Head of caudate nucleus (tissue), 42 donors: ENCODE measurements around the gene MAPK14.
A peak's percentile ranks its signal among the peaks of the same experiment; 100 is the strongest.
"Not testable (repeated sequence)": the region's sequence is repeated elsewhere in the genome, so short reads cannot be mapped to it uniquely, and the experiment has no call there.

Source experiments
- DNase-seq, 42 donors: peaks; one replicate each; pipeline versions ENCODE4 v3.0.0 to v3.0.0-alpha.2; 2020 to 2021; ENCODE audit warnings: mixed read lengths in 7 of 42
- intact Hi-C: fragments of 100-400 bp; cut with DNase I; formaldehyde crosslinking; loops from one replicate; pipeline ENCODE4 v1.15.0; 2022

MAPK14 gene

DNA sequence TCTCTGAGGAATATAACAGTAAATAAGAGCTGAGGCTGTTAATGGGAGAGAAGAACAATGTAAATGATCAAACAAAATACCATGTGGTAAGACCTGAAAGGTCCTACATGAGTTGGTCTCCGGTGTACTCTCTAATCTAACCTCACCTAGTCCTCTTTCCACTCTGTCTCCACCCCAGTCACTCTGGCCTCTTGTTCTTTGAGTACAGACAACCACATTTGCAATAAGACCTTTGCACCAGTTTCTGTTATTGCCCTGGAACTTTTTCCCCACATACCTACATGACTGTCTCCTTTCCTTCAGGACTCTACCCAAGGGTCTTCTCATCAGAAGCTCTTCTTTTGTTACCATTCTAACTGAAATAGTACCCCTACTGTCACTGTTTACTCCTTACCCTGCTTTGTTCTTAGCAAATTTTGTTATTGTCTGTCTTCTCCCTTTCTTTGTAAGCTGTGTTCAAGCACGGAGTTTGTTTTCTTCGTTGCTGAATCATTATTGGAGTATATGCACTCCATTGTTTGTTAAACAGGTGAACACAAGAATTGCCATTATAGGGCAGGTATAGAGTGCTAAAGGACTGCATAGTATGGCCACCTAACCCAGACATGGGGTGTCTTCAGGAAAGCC lies 37.3 kb downstream of the MAPK14 start:
- intact Hi-C loops = no loop called here

DNA sequence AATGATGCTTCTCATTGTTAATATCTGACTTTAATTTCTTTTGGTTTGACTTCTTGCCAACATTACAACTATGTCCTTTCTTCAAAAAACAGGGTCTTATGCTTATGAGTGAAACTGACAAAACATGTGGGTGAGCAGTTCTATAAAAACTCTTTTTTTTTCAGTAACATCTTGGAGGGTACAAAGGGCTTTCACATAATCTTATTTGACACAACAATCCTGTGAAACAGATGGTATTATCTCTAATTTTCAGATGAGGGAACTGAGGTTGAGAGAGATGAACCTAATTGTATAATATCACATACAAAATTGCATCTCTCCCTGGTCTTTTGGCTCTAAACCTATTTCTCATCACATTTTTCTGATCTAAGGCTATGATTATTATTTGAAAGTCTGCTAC lies 38.3 kb downstream of the MAPK14 start:
- intact Hi-C loops = no loop called here
- no peak for DNase-seq

More for the DNA sequence above, 37.3 kb downstream of the MAPK14 start:
- no peak for DNase-seq

DNA sequence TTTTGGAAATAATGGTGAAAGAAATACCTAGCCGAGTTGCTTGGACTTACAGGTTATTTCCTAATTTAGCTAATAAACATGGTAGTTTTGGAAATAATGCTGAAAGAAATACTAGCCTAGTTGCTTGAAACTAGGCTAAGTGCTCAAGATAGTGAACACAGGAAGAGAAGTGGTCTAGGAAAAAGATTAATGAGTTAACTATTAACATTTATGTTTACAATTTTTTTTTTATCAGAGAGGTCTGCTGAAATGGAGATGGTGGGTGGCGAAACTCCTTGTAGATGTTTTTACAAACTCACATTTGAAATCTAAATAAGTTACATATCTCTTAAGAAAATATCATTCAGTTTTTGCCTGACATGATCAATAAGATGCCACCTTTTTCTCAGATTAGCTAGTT lies 39.2 kb downstream of the MAPK14 start:
- DNase-seq = no peak
- intact Hi-C loops = no loop called here

DNA sequence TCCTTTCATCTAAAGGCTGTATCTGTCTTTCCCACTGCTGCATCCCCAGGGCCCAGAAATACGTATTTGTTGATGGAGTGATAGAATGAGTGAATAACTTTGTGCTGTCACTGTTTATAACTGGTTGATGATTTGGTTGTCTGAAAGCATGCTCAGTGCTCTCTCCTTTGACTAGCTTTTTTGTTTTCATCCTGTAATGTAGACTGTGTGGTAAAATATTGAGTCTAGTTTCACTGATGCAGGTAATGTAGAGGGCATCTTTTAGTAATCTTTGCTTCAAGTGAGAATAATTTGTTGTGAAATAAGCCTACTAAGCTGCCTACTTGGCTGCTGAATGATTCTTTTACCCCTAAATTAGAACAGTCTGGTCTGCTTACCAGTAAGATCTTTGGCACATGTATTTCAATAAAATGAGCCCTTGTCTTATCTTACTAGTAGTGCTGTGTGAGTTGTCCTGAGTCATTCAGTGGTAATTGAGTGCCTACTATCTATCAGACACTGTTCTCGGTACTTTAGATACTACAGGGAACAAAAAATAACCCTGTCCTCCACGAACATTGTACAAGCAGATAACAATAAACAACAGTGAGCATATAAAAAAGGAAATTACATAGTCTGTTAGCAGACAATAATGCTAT lies 39.9 kb downstream of the MAPK14 start:
- intact Hi-C loops = no loop called here
- DNase-seq = no peak

DNA sequence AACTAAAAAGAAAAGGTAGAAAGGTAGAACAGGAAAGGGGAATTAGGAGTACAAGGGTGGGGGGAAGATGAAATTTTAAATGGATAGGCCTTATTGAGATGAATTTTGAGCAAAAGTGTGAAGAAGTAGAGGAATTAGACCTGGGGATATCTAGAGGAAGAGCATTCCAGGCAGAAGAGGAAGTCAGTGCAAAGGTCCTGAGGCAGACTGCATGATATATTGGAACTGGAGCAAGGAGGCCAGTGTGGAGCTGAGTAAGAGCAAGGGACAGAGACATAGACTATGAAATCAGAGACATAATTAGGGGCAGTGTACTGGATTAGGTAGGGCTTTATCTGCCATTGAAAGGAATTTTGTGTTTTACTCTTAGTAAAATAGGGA lies 40.4 kb downstream of the MAPK14 start:
- intact Hi-C loops = no loop called here
- DNase-seq = no peak

DNA sequence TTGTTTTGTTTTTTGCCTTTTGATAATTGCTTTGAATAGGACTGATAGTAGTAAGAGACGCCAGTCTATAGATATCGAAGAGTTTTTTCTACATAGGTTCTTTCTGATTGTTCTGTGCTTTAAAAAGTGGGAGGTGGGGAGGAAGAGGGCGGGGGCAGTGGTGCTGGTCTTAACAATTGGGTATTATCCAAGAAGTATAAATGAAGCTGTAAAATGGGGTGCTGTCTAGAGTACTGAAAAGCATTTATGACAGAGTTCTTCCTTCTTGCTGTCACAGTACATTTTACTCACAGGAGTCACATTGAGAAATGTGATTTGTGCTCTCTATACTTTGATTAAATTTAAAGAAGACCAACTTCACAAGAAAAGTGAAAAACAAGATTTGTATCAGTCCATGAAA lies 41.0 kb downstream of the MAPK14 start:
- DNase-seq = no peak
- intact Hi-C loops = no loop called here

DNA sequence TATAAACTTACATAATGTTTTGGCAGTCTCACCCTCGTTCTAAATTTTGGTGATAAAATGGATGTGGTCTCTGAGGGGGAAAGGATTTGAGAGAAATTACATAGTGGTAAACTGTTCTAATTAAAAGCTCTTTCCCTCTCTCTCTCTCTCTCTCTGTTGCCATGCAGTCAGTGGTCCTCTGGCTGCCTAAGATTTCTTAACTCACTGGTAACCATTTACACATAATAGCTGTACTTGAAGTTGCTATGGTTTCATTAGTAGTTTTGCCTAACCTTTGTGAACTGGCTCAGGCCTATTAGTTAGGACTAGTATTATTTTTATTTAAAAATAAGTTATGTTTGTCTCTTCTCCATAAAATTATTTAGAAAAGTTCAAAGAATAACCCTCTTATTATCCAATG lies 42.0 kb downstream of the MAPK14 start:
- DNase-seq = no peak
- intact Hi-C loops = no loop called here

DNA sequence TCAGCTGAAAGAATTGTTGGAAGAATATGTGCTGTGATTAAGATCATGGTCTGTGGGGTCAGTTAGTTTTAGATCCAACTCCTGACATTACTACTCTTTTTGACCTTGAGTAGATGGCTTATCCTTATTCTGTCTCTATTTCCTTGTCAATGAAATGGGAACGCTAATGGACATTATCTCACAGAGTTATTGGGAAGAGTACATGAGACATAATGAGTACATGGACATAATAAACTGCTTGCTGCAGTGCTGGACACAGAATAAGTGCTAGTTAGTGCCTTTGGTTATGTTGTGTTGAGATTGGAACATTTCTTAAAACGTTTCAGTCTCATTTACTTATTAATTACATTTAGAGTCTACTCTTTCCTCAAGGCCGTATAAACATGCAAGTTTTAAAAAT lies 42.6 kb downstream of the MAPK14 start:
- intact Hi-C loops = no loop called here
- DNase-seq = no peak

DNA sequence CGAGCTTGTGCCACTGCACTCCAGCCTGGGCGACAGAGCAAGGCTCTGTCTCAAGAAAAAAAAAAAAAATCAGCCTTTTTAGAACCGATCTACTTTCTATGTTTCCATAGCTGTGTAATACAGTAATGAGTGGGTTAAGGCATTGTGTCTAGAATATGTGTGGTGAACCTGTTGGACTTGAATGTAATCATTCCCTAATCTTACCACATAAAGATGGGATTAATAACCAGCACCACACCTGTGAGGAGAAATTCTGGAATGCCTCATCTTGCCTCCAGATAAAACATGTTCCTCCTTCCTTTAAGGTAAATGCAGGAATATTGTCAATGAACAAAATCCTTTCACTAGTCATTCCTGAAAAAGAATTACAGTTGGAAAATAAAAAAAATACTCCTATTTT lies 43.7 kb downstream of the MAPK14 start:
- DNase-seq = no peak
- intact Hi-C loops = no loop called here

DNA sequence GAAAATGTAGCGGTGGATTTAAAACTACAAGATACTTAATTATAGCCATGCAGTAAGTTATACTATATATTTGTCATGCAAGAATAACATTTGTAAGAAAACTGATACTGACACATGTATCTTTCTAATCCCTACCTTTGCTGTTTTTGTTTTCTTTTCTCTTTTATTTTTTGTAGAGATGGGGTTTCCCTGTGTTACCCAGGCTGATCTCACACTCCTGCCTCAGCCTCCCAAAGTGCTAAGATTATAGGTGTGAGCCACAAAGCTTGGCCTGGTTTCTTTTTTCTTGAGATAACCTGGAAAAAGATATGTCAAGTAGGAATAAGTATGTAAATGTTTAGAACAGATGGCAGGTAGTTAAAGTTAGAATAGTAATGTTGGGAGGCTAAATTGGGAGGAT lies 44.1 kb downstream of the MAPK14 start:
- no peak for DNase-seq
- intact Hi-C loops = no loop called here

DNA sequence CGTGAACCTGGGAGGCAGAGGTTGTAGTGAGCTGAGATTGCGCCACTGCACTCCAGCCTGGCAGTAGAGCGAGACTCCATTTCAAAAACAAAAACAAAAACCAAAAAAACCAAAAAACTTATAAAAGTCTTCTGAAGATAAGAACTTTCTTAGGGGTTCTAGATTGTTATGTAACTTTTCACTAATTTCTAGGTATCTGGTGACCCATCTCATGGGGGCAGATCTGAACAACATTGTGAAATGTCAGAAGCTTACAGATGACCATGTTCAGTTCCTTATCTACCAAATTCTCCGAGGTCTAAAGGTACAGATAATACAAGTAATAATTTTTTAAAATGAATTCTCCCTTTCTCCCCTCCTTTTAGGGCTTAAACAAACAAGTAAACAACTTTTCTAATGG lies 45.1 kb downstream of the MAPK14 start:
- DNase-seq = no peak
- intact Hi-C loops = no loop called here

DNA sequence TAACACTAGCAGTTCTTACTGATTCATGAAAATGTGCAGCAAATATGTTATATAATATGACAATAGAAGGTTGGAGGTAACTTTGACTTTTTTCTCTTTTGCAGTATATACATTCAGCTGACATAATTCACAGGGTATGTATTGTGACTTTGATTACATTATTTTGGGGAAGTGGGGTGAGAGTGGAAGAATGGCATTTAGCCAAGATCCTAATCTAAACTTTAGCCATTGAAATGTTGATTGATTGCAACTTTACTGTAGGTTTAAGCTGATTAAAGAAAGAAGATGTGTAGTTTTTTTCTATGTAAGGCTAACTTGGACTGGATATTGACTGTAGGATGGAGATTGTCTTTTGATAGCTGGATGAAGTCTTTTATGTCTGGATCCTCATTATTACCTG lies 46.0 kb downstream of the MAPK14 start:
- no peak for DNase-seq
- intact Hi-C loops = no loop called here

DNA sequence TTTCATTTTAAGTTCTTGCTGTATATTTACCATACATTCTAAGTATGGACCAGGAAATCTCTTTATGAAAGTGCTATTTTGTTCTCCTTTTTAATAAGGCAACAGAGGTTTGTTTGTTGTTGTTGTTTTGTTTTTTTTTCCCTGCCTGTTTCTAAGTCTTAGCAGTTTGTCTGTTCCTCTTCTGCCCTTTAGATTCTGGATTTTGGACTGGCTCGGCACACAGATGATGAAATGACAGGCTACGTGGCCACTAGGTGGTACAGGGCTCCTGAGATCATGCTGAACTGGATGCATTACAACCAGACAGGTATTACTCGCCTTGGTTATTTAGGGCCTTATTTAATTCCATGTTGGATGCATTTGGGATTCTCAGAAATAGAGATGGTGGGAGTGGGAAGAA lies 48.0 kb downstream of the MAPK14 start:
- intact Hi-C loops = no loop called here
- peak in 1 of 42 donors; percentile 9 for DNase-seq

DNA sequence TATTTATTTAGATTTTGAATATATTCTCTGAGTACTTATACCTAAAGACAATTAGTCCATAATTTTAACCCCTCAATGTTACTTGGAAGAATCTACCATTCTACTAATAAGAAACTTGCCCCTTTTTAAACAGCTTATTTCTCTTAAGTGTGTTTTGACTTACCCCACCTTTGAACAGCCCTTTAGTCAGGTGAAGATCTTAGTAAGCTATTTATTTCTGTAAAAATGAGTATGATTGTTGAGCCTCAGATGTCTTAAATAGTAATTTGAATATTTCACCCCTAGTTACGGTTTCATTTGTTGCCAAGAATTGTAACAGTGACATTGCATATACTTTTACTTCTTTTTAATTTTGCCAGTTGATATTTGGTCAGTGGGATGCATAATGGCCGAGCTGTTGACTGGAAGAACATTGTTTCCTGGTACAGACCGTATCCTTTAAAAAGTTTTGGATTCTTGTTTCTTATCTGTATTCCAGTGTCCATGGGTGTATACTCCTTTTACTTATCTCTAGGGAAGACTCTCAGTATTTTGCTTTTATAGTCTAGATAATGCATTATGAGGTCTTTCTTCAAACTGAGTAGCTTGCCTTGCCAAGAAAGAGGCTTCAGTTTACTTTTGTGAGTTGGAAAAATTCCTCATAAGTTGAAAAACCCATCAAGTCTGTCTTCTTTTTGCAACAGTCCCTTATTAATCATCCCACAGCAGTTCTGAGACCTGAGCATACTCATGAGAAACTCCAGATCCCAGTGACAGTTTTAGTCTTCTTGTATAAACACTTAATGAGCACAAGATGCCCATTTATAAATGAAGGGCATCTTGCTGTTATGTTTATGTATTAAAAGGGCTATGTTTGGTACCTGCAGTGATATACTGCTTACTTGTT lies 48.8 kb downstream of the MAPK14 start:
- intact Hi-C loops = no loop called here
- DNase-seq = no peak

DNA sequence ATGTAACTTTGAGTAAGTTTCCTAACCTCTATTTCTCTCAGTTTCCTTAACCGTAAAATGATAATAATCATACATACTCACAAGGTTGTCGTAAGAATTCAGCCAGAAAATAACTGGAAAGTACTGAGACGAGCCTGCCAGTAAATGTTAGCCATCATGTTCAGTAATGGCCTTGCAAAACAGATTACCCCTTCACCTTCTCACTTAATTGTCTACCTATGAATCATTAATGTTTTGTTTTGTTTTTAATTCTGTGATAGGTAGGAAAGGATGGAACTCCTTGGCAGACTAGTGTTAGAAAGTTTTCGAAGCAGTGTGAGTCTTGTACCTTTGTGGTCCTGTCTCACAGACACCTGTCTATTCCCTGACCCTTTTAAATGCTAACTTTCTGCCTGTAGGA lies 50.6 kb downstream of the MAPK14 start:
- DNase-seq = no peak
- intact Hi-C loops = no loop called here

DNA sequence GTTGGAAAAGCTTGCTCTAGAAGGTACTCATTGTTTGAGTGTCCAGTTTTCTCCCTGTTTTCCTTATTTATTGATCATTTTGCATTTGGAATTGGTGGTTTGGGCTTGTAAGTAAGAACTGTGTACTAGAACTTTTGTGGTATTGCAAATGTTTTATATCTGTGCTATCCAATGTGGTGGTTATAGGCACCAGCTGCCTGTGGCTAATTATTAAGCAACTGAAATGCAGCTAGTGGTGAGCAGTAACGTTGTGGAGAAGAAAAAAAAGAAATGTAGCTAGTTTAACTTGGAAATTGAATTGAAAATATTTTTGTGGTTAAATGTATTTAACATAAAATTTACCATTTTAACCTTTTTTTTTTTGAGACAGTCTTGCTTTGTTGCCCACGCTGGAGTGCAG lies 52.0 kb downstream of the MAPK14 start:
- intact Hi-C loops = no loop called here
- no peak for DNase-seq

DNA sequence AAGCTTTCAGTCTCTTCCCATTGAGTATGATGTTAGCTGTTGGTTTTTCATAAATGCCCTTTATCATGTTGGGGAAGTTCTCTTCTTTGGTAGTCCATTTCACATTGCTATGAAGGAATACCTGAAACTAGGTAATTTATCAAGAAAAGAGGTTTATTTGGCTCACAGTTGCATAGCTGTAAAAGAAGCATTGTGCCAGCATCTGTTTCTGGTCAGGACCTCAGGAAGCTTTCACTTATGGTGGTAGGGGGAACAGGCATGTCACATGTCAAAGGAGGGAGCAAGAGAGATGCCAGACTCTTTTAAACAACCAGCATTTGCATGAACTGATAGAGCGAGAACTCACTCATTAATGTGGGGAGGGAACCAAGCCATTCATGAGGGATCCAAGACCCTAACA lies 54.7 kb downstream of the MAPK14 start:
- intact Hi-C loops = no loop called here
- DNase-seq = no peak

DNA sequence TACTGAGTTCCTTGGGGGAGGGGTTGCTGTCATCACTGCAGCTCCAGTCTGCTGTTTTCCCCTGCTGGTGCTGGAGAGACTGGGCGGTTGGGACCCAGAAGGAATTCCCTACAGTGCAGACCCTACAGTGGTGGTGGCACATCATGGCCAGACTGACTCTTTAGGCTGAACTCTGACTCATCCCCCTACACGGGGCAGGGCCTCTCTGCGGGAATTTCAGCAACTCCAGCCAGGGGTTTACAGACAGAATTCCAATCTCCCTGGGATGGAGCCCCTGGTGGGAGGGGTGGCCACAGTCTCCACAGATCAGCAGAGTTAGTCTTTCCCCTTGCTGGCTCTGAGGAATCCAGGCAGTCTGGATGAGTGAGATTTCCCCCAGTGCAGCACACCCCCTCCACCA lies 55.8 kb downstream of the MAPK14 start:
- intact Hi-C loops = no loop called here
- no peak for DNase-seq

DNA sequence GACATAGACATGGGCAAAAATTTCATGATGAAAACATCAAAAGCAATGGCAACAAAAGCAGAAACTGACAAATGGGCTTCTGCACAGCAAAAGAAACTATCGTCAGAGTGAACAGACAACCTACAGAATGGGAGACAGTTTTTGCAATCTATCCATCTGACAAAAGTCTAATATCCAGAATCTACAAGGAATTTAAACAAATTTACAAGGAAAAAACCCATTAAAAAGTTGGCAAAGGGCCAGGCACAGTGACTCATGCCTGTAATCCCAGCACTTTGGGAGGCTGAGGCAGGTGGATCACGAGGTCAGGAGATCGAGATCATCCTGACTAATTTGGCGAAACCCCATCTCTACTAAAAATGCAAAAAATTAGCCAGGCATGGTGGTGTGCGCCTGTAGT lies 60.6 kb downstream of the MAPK14 start:
- DNase-seq, intact Hi-C loops: not testable (repeated sequence)

DNA sequence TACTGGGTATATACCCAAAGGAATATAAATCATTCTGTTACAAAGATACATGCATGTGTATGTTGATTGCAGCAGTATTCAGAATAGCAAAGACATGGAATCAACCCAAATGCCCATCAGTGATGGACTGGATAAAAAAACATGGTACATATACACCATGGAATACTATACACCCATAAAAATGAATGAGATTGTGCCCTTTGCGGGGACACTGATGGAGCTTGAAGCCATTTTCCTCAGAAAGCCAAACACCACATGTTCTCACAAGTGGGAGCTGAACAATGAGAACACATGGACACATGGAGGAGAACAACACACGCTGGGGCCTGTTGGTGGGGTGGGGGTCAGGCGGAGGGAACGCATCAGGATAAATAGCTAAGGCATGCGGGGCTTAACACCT lies 61.4 kb downstream of the MAPK14 start:
- intact Hi-C loops = no loop called here
- no peak for DNase-seq

DNA sequence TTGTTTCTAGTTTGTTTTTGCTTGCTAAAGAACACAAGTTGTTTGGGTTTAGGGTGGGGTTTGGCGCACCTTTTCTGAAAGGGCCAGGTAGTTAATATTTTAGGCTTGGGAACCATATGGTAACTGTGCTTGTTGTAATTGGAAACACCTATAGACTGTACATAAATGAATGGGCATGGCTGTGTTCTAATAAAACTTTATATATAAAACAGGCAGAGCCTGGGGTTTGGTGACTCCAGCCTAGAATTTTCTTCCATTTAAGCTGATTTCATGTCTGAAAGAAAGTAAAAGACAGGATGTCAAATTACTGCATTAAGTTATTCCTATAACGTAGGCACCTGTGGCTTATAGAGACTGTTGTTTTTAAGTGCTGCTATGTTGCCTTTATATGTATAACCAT lies 66.6 kb downstream of the MAPK14 start:
- intact Hi-C loops = no loop called here

More for the DNA sequence above, 66.6 kb downstream of the MAPK14 start:
- no peak for DNase-seq
